BLaER1 (cell line): Measurements from ENCODE around the gene PI16.

Experiments used
- H3K27ac ChIP-seq: shearing (Covaris generic); formaldehyde crosslinking; 2 replicates; pipeline ENCODE4 v1.8.1; 2022
- H3K27me3 ChIP-seq: shearing (Covaris generic); formaldehyde crosslinking; 2 replicates; pipeline ENCODE4 v1.8.1; 2022
- H3K36me3 ChIP-seq: shearing (Covaris generic); formaldehyde crosslinking; 2 replicates; pipeline ENCODE4 v1.8.1; 2022
- H3K4me1 ChIP-seq: shearing (Covaris generic); formaldehyde crosslinking; 2 replicates; pipeline ENCODE4 v1.8.1; 2022
- H3K4me2 ChIP-seq: shearing (Covaris generic); formaldehyde crosslinking; 2 replicates; pipeline ENCODE4 v1.8.1; 2022
- H3K4me3 ChIP-seq: shearing (Covaris generic); formaldehyde crosslinking; 2 replicates; pipeline ENCODE4 v1.8.1; 2022
- H3K9ac ChIP-seq: shearing (Covaris generic); formaldehyde crosslinking; 2 replicates; pipeline ENCODE4 v1.8.1; 2022
- H3K9me3 ChIP-seq: shearing (Covaris generic); formaldehyde crosslinking; 2 replicates; pipeline ENCODE4 v1.8.1; 2022
- H4K20me1 ChIP-seq: shearing (Covaris generic); formaldehyde crosslinking; 2 replicates; pipeline ENCODE4 v1.8.1; 2022
- Cebpa-rat ChIP-seq: shearing (Covaris generic); IDR thresholded peaks from 2 replicates; pipeline ENCODE4 v1.8.1; 2022

Gene PI16

GRCh38 chr6:36953931-36954261 is 642 bp upstream of the PI16 start:
- H3K36me3 ChIP-seq = no peaks in the 10 kb centered on the region
- no peaks in the 10 kb centered on the region for H3K9me3 ChIP-seq
- H3K27ac ChIP-seq = no peak overlapping the region
- H3K27me3 ChIP-seq = no peaks in the 10 kb centered on the region
- H3K4me1 ChIP-seq = peaks cover 60% of the 10 kb centered on the region
- peak overlapping the region; percentile 97 for H3K4me2 ChIP-seq
- no peak overlapping the region for H3K4me3 ChIP-seq
- peaks cover 18% of the 10 kb centered on the region; the same call in 1 of the 2 replicates for H4K20me1 ChIP-seq
- no peak overlapping the region for H3K9ac ChIP-seq
- no peak for TF ChIP-seq Cebpa-rat

GRCh38 chr6:36955136-36955535 is 598 bp downstream of the PI16 start:
- Histone ChIP-seq H3K4me3 (peak overlapping the region; percentile 45; the same call in 1 of the 2 replicates), H3K9ac (no peak overlapping the region), H4K20me1 (peaks cover 18% of the 10 kb centered on the region; the same call in 1 of the 2 replicates), H3K9me3 (no peaks in the 10 kb centered on the region), H3K36me3 (no peaks in the 10 kb centered on the region), H3K4me2 (peak overlapping the region; percentile 97), H3K27me3 (no peaks in the 10 kb centered on the region), H3K4me1 (peaks cover 60% of the 10 kb centered on the region), H3K27ac (no peak overlapping the region)
- no peak for TF ChIP-seq Cebpa-rat

GRCh38 chr6:36955671-36956445 is 1.3 kb downstream of the PI16 start:
- no peaks in the 10 kb centered on the region for H3K27me3 ChIP-seq
- no peaks in the 10 kb centered on the region for H3K9me3 ChIP-seq
- H3K27ac ChIP-seq = peak overlapping the region; percentile 31; the same call in 1 of the 2 replicates
- H4K20me1 ChIP-seq = peaks cover 18% of the 10 kb centered on the region; the same call in 1 of the 2 replicates
- H3K4me2 ChIP-seq = peak overlapping the region; percentile 97
- no peak for TF ChIP-seq Cebpa-rat
- no peaks in the 10 kb centered on the region for H3K36me3 ChIP-seq
- H3K4me1 ChIP-seq = peaks cover 66% of the 10 kb centered on the region
- peak overlapping the region; percentile 45; the same call in 1 of the 2 replicates for H3K4me3 ChIP-seq
- no peak overlapping the region; the same call in 1 of the 2 replicates for H3K9ac ChIP-seq

GRCh38 chr6:36956446-36956820 is 1.9 kb downstream of the PI16 start:
- no peak for TF ChIP-seq Cebpa-rat
- Histone ChIP-seq H3K9me3 (no peaks in the 10 kb centered on the region), H3K27ac (peak overlapping the region; percentile 31; the same call in 1 of the 2 replicates), H3K4me3 (0 out of 2 replicates have a peak overlapping the region, but pooled peaks have one; percentile 45), H3K36me3 (no peaks in the 10 kb centered on the region), H3K9ac (no peak overlapping the region), H4K20me1 (peaks cover 18% of the 10 kb centered on the region; the same call in 1 of the 2 replicates), H3K4me2 (peak overlapping the region; percentile 97), H3K4me1 (peaks cover 72% of the 10 kb centered on the region), H3K27me3 (no peaks in the 10 kb centered on the region)

- H3K9ac ChIP-seq = no peak overlapping the region
Measured at GRCh38 chr6:36957773-36958271, 3.3 kb downstream of the PI16 start.

GRCh38 chr6:36958775-36959554 is 4.4 kb downstream of the PI16 start:
- TF ChIP-seq Cebpa-rat = no peak
- Histone ChIP-seq H3K9ac (no peak overlapping the region), H3K4me1 (peaks cover 82% of the 10 kb centered on the region), H3K4me3 (no peak overlapping the region), H3K4me2 (no peak overlapping the region), H3K27me3 (no peaks in the 10 kb centered on the region), H3K27ac (no peak overlapping the region), H4K20me1 (peaks cover 12% of the 10 kb centered on the region; the same call in 1 of the 2 replicates), H3K36me3 (no peaks in the 10 kb centered on the region), H3K9me3 (no peaks in the 10 kb centered on the region)

More at GRCh38 chr6:36957773-36958271, 3.3 kb downstream of the PI16 start:
- no peak for TF ChIP-seq Cebpa-rat
- no peaks in the 10 kb centered on the region for H3K9me3 ChIP-seq
- no peaks in the 10 kb centered on the region for H3K27me3 ChIP-seq
- no peak overlapping the region for H3K4me3 ChIP-seq
- H3K27ac ChIP-seq = no peak overlapping the region
- H3K4me2 ChIP-seq = no peak overlapping the region
- H3K4me1 ChIP-seq = peaks cover 82% of the 10 kb centered on the region
- H4K20me1 ChIP-seq = peaks cover 18% of the 10 kb centered on the region; the same call in 1 of the 2 replicates
- no peaks in the 10 kb centered on the region for H3K36me3 ChIP-seq

- H3K27ac ChIP-seq = no peak overlapping the region
- no peaks in the 10 kb centered on the region for H3K36me3 ChIP-seq
- no peak overlapping the region for H3K9ac ChIP-seq
- H3K4me2 ChIP-seq = no peak overlapping the region
- H3K4me3 ChIP-seq = no peak overlapping the region
- H3K27me3 ChIP-seq = no peaks in the 10 kb centered on the region
- peaks cover 6% of the 10 kb centered on the region; the same call in 1 of the 2 replicates for H4K20me1 ChIP-seq
- H3K4me1 ChIP-seq = peaks cover 82% of the 10 kb centered on the region
- H3K9me3 ChIP-seq = no peaks in the 10 kb centered on the region
- TF ChIP-seq Cebpa-rat = no peak
Measured at GRCh38 chr6:36959555-36960250, 5.2 kb downstream of the PI16 start.

- Histone ChIP-seq H3K9ac (no peak overlapping the region), H3K27me3 (no peaks in the 10 kb centered on the region), H4K20me1 (no peaks in the 10 kb centered on the region), H3K9me3 (no peaks in the 10 kb centered on the region), H3K4me3 (no peak overlapping the region), H3K27ac (no peak overlapping the region), H3K36me3 (peaks cover 9% of the 10 kb centered on the region), H3K4me2 (peak overlapping the region; percentile 85), H3K4me1 (peaks cover 69% of the 10 kb centered on the region)
- TF ChIP-seq Cebpa-rat = no peak
Measured at GRCh38 chr6:36961441-36962435, 7.2 kb downstream of the PI16 start.
